ENCODE measurements around the gene SLC39A12.

SLC39A12 gene

DNA sequence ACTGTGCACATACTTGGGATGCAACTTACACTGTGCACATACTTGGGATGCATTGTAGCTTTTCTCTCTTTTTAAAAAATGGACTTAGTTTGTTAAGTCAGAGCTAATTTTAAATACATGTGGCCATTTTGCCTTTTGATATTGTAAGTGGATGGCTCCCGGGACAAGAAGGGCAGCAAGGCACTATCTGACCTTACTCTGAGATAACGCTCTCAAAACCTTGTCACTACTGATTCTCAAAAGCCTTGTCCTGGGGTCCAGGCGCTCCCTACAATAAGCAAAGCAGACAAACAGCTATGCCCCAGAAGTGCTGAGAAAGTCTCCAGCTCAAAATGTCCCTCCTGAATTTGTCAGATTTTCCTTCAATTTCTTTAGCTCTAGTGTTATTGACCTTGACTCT is 121.6 kb downstream of the SLC39A12 start:
- no peak for DNase-seq (ENCODE audit: low read depth)
- TF ChIP-seq CTCF (IDR thresholded peaks at IDR 0.05; ENCODE audit: control insufficient read depth, extremely low read depth, insufficient read depth): no peak
- H3K4me3 ChIP-seq (ENCODE audit: low read depth, low read length): no peak overlapping the region

GRCh38 chr10:18075881-18076280 is 124.2 kb downstream of the SLC39A12 start:
- DNase-seq (ENCODE audit: low read depth): no peak
- no peak overlapping the region for H3K4me3 ChIP-seq (ENCODE audit: low read depth, low read length)
- no peak for TF ChIP-seq CTCF (IDR thresholded peaks at IDR 0.05; ENCODE audit: control insufficient read depth, extremely low read depth, insufficient read depth)

GRCh38 chr10:18079665-18080295 is 128.1 kb downstream of the SLC39A12 start:
- no peak for DNase-seq (ENCODE audit: low read depth)
- no peak overlapping the region for H3K4me3 ChIP-seq (ENCODE audit: low read depth, low read length)
- TF ChIP-seq CTCF (IDR thresholded peaks at IDR 0.05; ENCODE audit: control insufficient read depth, extremely low read depth, insufficient read depth): no peak

GRCh38 chr10:18082381-18082780 is 130.7 kb downstream of the SLC39A12 start:
- TF ChIP-seq CTCF (IDR thresholded peaks at IDR 0.05; ENCODE audit: control insufficient read depth, extremely low read depth, insufficient read depth): no peak
- DNase-seq (ENCODE audit: low read depth): no peak
- H3K4me3 ChIP-seq (ENCODE audit: low read depth, low read length): no peak overlapping the region

DNA sequence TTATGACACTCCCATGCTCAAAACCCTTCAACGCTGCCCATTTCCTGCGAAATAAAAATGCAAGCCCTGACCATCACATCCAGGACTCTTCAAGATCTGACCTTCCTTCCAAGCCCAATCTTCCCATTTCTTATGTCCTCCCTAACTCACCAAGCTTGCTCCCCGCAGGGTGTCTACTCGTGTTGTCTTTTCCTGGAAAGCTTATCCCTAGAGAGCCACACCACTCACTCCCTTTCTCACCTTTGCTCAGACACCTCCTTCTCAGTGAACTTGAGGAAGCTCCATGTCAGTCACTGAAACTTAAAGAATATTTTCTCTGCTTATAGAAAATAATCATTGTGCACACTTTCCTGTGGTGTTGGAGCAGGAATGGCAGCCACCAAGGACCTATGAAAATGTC is 134.1 kb downstream of the SLC39A12 start:
- no peak overlapping the region for H3K4me3 ChIP-seq (ENCODE audit: low read depth, low read length)
- no peak for DNase-seq (ENCODE audit: low read depth)
- no peak for TF ChIP-seq CTCF (IDR thresholded peaks at IDR 0.05; ENCODE audit: control insufficient read depth, extremely low read depth, insufficient read depth)

DNA sequence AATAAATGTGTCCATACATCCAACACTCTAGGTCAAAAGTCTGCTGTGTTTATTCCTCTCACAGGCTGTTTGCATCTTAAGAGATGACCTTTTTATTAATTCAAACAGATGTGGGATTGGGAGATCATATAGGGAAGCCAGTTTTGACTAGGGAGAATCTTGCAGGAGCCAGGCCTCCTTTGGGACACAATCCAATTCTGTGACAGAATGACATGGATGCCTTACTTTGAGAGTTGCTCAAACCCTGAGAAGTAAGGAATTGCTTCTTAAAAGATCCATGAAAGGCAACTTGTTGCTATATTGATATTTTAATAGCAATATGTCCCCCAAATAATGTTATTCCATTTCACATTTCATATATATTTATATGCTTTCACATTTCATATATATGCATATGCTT is 135.0 kb downstream of the SLC39A12 start:
- no peak overlapping the region for H3K4me3 ChIP-seq (ENCODE audit: low read depth, low read length)

More for the DNA sequence above, 135.0 kb downstream of the SLC39A12 start:
- no peak for DNase-seq (ENCODE audit: low read depth)
- no peak for TF ChIP-seq CTCF (IDR thresholded peaks at IDR 0.05; ENCODE audit: control insufficient read depth, extremely low read depth, insufficient read depth)

All from LNCaP clone FGC (cell line).